Activated CD8-positive, alpha-beta T cell treated with anti-CD3 and anti-CD28 coated beads for 36 hours (primary cell): ENCODE measurements around the gene OOSP4A. TPM values are rescaled to one million over a fixed set of nuclear protein-coding genes. Genes with fewer than 3 reads are reported as not detected.
A peak's percentile ranks its signal among the peaks of the same experiment; 100 is the strongest.

Experiments
- ATAC-seq: fragments of 200-7000 bp; cut with Tn5 transposase; one replicate; pipeline ENCODE4 v1.10.0; 2021; ENCODE audit warnings: mild to moderate bottlenecking, moderate library complexity
- CTCF ChIA-PET: fragments of 350-600 bp; sonication (Branson Sonifier 250); formaldehyde crosslinking; loops from one replicate; lab custom pipeline; 2021; ENCODE audit warnings: antibody characterized with exemption; lab: Charles Lee
- POLR2A ChIA-PET: fragments of 350-600 bp; sonication (Branson Sonifier 250); formaldehyde crosslinking; loops from one replicate; lab custom pipeline; 2021; ENCODE audit warnings: antibody characterized with exemption; lab: Charles Lee
- DNase-seq: peaks from one replicate; pipeline ENCODE4 v3.0.0-alpha.2; 2020
- H3K27ac Mint-ChIP-seq: one replicate; pipeline ENCODE4 v1.8.0; 2021; ENCODE audit warnings: mild to moderate bottlenecking, mixed read lengths
- H3K27me3 Mint-ChIP-seq: one replicate; pipeline ENCODE4 v1.8.0; 2021; ENCODE audit warnings: mixed read lengths
- H3K36me3 Mint-ChIP-seq: one replicate; pipeline ENCODE4 v1.8.0; 2021; ENCODE audit warnings: low read depth, mixed read lengths
- H3K4me1 Mint-ChIP-seq: one replicate; pipeline ENCODE4 v1.8.0; 2021; ENCODE audit warnings: low read depth, mixed read lengths
- H3K4me3 Mint-ChIP-seq: one replicate; pipeline ENCODE4 v1.8.0; 2021; ENCODE audit warnings: mild to moderate bottlenecking, moderate library complexity, mixed read lengths
- H3K9me3 Mint-ChIP-seq: one replicate; pipeline ENCODE4 v1.8.0; 2021; ENCODE audit warnings: mixed read lengths
- intact Hi-C: fragments of 100-400 bp; cut with micrococcal nuclease; formaldehyde crosslinking; loops from one replicate; pipeline ENCODE4 v1.10.0; 2022
- total RNA-seq, 2 experiments: library from RNA; stranded (reverse); gene quantifications; one replicate each; pipeline ENCODE4 v1.2.3, GENCODE V29; 2021
- TF ChIP-seq, protein P1 (sequence below): fragments of 200-600 bp; IDR thresholded peaks from one replicate; pipeline ENCODE4 v1.8.0; 2022; ENCODE audit warnings: antibody characterized with exemption, mild to moderate bottlenecking

OOSP4A gene
- total RNA-seq, 2 experiments from 2014 or later = not detected

DNA sequence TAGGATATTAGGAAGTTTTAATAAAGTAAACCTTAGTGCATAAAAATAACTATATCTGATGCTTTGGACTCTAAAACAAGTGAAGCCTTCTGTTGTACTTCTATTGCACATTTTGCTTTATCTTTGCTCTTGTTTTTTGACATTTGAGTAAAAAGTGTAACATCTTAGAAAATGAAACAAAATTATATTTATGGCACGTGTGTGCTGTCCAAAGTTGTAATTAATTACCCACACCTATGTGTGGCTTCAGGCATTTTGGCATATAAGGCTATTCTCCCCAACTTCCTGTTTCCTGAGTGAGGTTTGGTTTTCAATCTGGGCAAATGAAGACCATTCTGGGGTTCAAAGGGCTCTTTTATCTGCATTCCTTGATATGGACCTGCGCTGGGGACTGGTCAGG is 25.7 kb upstream of the OOSP4A start, which contains the start of gene OOSP1:
Gene OOSP1, plus strand, starts transcription at position 301 of the 400 bp plus-strand sequence. Its CDS starts 23 bp downstream, at position 324.
- Mint-ChIP-seq H3K36me3 (no peaks in the 10 kb centered on the region), H3K4me1 (no peaks in the 10 kb centered on the region), H3K27me3 (peaks cover 11% of the 10 kb centered on the region), H3K9me3 (no peaks in the 10 kb centered on the region), H3K27ac (no peak within 1 kb of the TSS), H3K4me3 (no peak within 1 kb of the TSS)
- POLR2A ChIA-PET = no interaction called here
- CTCF ChIA-PET = no interaction called here
- DNase-seq (no peak), ATAC-seq (no peak)
- TF ChIP-seq, protein P1, sequence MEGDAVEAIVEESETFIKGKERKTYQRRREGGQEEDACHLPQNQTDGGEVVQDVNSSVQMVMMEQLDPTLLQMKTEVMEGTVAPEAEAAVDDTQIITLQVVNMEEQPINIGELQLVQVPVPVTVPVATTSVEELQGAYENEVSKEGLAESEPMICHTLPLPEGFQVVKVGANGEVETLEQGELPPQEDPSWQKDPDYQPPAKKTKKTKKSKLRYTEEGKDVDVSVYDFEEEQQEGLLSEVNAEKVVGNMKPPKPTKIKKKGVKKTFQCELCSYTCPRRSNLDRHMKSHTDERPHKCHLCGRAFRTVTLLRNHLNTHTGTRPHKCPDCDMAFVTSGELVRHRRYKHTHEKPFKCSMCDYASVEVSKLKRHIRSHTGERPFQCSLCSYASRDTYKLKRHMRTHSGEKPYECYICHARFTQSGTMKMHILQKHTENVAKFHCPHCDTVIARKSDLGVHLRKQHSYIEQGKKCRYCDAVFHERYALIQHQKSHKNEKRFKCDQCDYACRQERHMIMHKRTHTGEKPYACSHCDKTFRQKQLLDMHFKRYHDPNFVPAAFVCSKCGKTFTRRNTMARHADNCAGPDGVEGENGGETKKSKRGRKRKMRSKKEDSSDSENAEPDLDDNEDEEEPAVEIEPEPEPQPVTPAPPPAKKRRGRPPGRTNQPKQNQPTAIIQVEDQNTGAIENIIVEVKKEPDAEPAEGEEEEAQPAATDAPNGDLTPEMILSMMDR = no peak
- intact Hi-C loops = no loop called here

DNA sequence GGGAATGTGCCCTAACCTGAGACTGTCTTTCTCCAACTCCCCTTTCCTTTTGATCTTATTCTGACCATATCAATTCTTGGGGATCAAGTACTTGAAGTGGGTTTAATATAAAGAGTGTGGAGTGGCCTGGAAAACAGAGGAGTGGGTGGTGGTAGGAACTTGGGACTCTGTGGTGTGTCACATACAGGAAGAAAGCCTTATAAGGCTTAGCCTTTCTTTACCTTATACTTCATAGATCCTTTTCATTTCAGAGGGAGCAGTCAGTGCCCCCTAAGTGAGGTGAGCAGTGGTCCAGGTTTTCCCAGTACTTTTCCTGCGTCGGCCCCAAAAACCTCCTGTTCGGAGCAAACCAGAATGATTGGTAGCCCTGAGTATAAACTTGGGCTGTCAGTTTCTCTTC is 25.1 kb upstream of the OOSP4A start:
- Mint-ChIP-seq H3K9me3 (no peaks in the 10 kb centered on the region), H3K4me1 (no peaks in the 10 kb centered on the region), H3K27me3 (peaks cover 13% of the 10 kb centered on the region), H3K36me3 (no peaks in the 10 kb centered on the region), H3K4me3 (no peak overlapping the region), H3K27ac (no peak overlapping the region)
- ChIA-PET POLR2A (no interaction called here), CTCF (no interaction called here)
- no peak for ATAC-seq
- DNase-seq = no peak
- intact Hi-C loops = no loop called here
- TF ChIP-seq, protein P1 = no peak

DNA sequence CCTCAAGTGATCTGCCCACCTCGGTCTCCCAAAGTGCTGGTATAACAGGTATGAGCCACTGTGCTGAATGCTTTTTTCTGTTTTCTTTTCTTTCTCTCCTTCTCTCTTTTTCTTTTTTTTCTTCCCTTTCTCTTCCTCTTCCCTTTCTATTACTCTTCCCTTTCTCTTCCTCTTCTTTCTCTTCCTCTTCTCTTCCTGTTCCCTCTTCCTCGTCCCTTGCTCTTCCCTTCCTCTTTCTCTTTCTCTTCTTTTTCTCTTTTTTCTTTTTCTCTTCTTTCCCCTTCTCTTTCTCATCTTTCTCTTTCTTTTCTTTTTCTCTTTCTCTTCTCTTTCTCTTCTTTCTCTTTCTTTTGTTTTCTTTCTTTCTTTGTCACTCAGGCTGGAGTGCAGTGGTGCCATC is 24.4 kb upstream of the OOSP4A start:
- no peak for ATAC-seq
- Mint-ChIP-seq H3K36me3 (no peaks in the 10 kb centered on the region), H3K4me1 (no peaks in the 10 kb centered on the region), H3K4me3 (no peak overlapping the region), H3K9me3 (no peaks in the 10 kb centered on the region), H3K27ac (no peak overlapping the region), H3K27me3 (peaks cover 13% of the 10 kb centered on the region)
- ChIA-PET POLR2A (no interaction called here), CTCF (no interaction called here)
- DNase-seq = no peak
- intact Hi-C loops = no loop called here
- TF ChIP-seq, protein P1 = peak; percentile 35

DNA sequence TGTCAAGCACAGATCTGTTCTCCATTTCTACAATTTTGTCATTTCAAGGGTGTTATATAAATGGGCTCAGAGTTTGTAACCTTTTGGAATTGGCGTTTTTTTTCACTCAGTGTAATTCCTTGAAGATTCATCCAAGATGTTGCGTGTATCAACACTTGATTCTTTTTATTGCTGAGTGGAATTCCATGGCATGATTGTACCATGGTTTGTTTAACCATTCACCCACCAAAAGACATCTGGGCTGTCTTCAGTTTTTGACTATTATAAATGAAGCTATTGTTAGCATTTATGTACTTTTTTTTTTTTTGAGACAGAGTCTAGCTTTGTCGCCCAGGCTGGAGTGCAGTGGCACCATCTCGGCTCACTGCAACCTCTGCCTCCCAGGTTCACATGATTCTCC is 22.7 kb upstream of the OOSP4A start:
- TF ChIP-seq, protein P1 = no peak

DNA sequence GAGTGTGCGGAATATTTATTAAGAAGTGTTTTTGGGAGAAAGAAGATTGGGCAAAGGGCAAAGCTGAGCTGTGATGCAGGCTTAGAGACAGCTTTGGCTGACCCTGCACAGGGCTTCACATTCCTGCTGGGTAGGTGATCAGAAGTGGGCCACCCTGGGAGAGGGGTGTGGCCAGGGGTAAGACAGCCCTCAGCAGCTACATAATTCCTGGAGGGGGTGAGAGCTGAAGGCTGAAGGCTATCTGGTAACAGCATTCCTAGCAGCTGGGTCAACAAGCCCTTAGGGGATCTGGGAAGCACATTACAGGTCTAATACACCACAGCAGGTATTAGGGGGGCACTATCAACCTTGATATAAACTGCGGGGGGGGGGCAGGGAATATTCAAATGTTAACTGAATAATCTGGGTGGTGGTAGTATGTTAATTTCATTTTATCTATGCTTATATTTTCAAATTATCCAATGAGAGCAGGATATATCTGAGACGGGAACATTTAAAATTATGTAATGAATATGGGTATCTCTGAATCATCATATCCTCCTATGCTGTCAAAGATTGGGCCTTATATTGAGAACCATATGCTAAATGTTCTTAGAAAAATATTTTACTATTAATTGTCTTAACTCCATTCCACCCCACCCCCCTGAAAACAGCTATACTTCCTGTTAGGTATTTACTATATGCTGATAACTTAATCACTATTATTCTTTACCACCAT is 19.7 kb upstream of the OOSP4A start:
- H3K27ac Mint-ChIP-seq = no peak overlapping the region
- H3K27me3 Mint-ChIP-seq = peaks cover 15% of the 10 kb centered on the region
- H3K4me1 Mint-ChIP-seq = peaks cover 2% of the 10 kb centered on the region
- ChIA-PET CTCF (no interaction called here), POLR2A (no interaction called here)
- intact Hi-C loops = no loop called here
- H3K36me3 Mint-ChIP-seq = no peaks in the 10 kb centered on the region
- H3K9me3 Mint-ChIP-seq = no peaks in the 10 kb centered on the region
- DNase-seq (no peak), ATAC-seq (no peak)
- TF ChIP-seq, protein P1 = no peak
- no peak overlapping the region for H3K4me3 Mint-ChIP-seq

More for the DNA sequence above, 22.7 kb upstream of the OOSP4A start:
- H3K27ac Mint-ChIP-seq = no peak overlapping the region
- ATAC-seq (no peak), DNase-seq (no peak)
- CTCF ChIA-PET = no interaction called here
- no peaks in the 10 kb centered on the region for H3K9me3 Mint-ChIP-seq
- H3K36me3 Mint-ChIP-seq = no peaks in the 10 kb centered on the region
- POLR2A ChIA-PET = no interaction called here
- peaks cover 15% of the 10 kb centered on the region for H3K27me3 Mint-ChIP-seq
- H3K4me1 Mint-ChIP-seq = peaks cover 2% of the 10 kb centered on the region
- H3K4me3 Mint-ChIP-seq = no peak overlapping the region
- intact Hi-C loops = no loop called here
